WTC11 (cell line): ENCODE results near the gene CPEB3. TPM values are rescaled to one million over a fixed set of nuclear protein-coding genes. Genes with fewer than 3 reads are reported as not detected.
A peak's percentile ranks its signal among the peaks of the same experiment; 100 is the strongest.

Source experiments
- ATAC-seq: fragments of 200-7000 bp; cut with Tn5 transposase; 2 replicates; pipeline ENCODE4 v1.10.0; 2021; ENCODE audit warnings: mild to moderate bottlenecking, moderate library complexity
- CTCF ChIA-PET: fragments of 300-600 bp; sonication (Branson Sonifier 250); formaldehyde crosslinking; loops from one replicate; lab custom pipeline; 2021; ENCODE audit warnings: antibody characterized with exemption; lab: Charles Lee
- POLR2A ChIA-PET: fragments of 350-600 bp; sonication (Branson Sonifier 250); formaldehyde crosslinking; loops from one replicate; lab custom pipeline; 2021; ENCODE audit warnings: antibody characterized with exemption; lab: Charles Lee
- DNase-seq: peaks from one replicate; pipeline ENCODE4 v3.0.0; 2021; ENCODE audit warnings: low spot score
- H3K27ac Mint-ChIP-seq: 2 replicates; pipeline ENCODE4 v1.8.0; 2021; ENCODE audit warnings: mixed read lengths
- H3K27me3 Mint-ChIP-seq: 2 replicates; pipeline ENCODE4 v1.8.0; 2021; ENCODE audit warnings: low read depth, mild to moderate bottlenecking, moderate library complexity, mixed read lengths
- H3K36me3 Mint-ChIP-seq: 2 replicates; pipeline ENCODE4 v1.8.0; 2021; ENCODE audit warnings: mixed read lengths
- H3K4me1 Mint-ChIP-seq: 2 replicates; pipeline ENCODE4 v1.8.0; 2022; ENCODE audit warnings: mixed read lengths
- H3K4me3 Mint-ChIP-seq: 2 replicates; pipeline ENCODE4 v1.8.0; 2021; ENCODE audit warnings: mild to moderate bottlenecking, moderate library complexity, mixed read lengths
- H3K9me3 Mint-ChIP-seq: 2 replicates; pipeline ENCODE4 v1.8.0; 2021; ENCODE audit warnings: mixed read lengths
- CBFB ChIP-seq: sonication (generic); formaldehyde crosslinking; IDR thresholded peaks from 2 replicates; pipeline ENCODE4 v1.8.1; 2022; ENCODE audit warnings: mild to moderate bottlenecking, low read depth, missing genetic modification reagents
- FOXJ3 ChIP-seq: sonication (generic); formaldehyde crosslinking; IDR thresholded peaks from 2 replicates; pipeline ENCODE4 v1.9.0; 2021; ENCODE audit warnings: missing genetic modification reagents, mild to moderate bottlenecking, borderline replicate concordance
- FOXK1 ChIP-seq: sonication (generic); formaldehyde crosslinking; IDR thresholded peaks from 2 replicates; pipeline ENCODE4 v1.8.0; 2022; ENCODE audit warnings: mild to moderate bottlenecking, moderate library complexity, missing genetic modification reagents
- GRHL2 ChIP-seq: fragments of 250-450 bp; sonication (Bioruptor Pico); IDR thresholded peaks from 2 replicates; pipeline ENCODE4 v1.8.0; 2022; ENCODE audit warnings: mild to moderate bottlenecking, moderate library complexity; ENCODE audit not compliant: insufficient replicate concordance, severe bottlenecking
- GTF2I ChIP-seq: fragments of 250-450 bp; sonication (Bioruptor Pico); conservative IDR thresholded peaks from 2 replicates; pipeline ENCODE4 v1.4.0; 2021; ENCODE audit warnings: mild to moderate bottlenecking
- IRF2 ChIP-seq: sonication (generic); formaldehyde crosslinking; IDR thresholded peaks from 2 replicates; pipeline ENCODE4 v1.8.0; 2022; ENCODE audit warnings: low read depth, missing genetic modification reagents, borderline replicate concordance
- NFYB ChIP-seq: sonication (generic); formaldehyde crosslinking; conservative IDR thresholded peaks from 2 replicates; pipeline ENCODE4 v1.8.0; 2022; ENCODE audit warnings: low read depth, missing genetic modification reagents
- SMAD4 ChIP-seq: sonication (generic); formaldehyde crosslinking; IDR thresholded peaks from 2 replicates; pipeline ENCODE4 v1.8.0; 2022; ENCODE audit warnings: mild to moderate bottlenecking, missing genetic modification reagents
- SP1 ChIP-seq: sonication (generic); formaldehyde crosslinking; conservative IDR thresholded peaks from 2 replicates; pipeline ENCODE4 v1.8.1; 2022; ENCODE audit warnings: missing genetic modification reagents
- ZNF121 ChIP-seq: sonication (generic); formaldehyde crosslinking; IDR thresholded peaks from 2 replicates; pipeline ENCODE4 v1.8.0; 2023; ENCODE audit warnings: missing genetic modification reagents
- ZNF263 ChIP-seq: sonication (generic); formaldehyde crosslinking; IDR thresholded peaks from 2 replicates; pipeline ENCODE4 v1.8.1; 2022; ENCODE audit warnings: low read depth, mild to moderate bottlenecking, moderate library complexity, missing genetic modification reagents
- ZNF416 ChIP-seq: fragments of 250-450 bp; sonication (Bioruptor Pico); IDR thresholded peaks from 2 replicates; pipeline ENCODE4 v1.9.0; 2021; ENCODE audit warnings: mild to moderate bottlenecking, inconsistent platforms
- total RNA-seq: library from RNA; stranded (reverse); gene quantifications from 3 replicates; pipeline ENCODE4 v1.2.3, GENCODE V29; 2021
- TF ChIP-seq, protein P1 (sequence below): sonication (generic); formaldehyde crosslinking; conservative IDR thresholded peaks from 2 replicates; pipeline ENCODE4 v1.8.1; 2023; ENCODE audit warnings: mild to moderate bottlenecking, low read depth, missing genetic modification reagents, moderate library complexity
- TF ChIP-seq, protein P2 (sequence below): sonication (generic); formaldehyde crosslinking; IDR thresholded peaks from 2 replicates; pipeline ENCODE4 v1.8.1; 2022; ENCODE audit warnings: low read depth, missing genetic modification reagents, borderline replicate concordance
- TF ChIP-seq, protein P3 (sequence below): sonication (generic); formaldehyde crosslinking; IDR thresholded peaks from 2 replicates; pipeline ENCODE4 v1.8.0; 2023; ENCODE audit warnings: missing genetic modification reagents
- TF ChIP-seq, protein P4 (sequence below): fragments of 250-450 bp; sonication (Bioruptor Pico); IDR thresholded peaks from 2 replicates; pipeline ENCODE4 v1.9.0; 2021; ENCODE audit warnings: mild to moderate bottlenecking
- TF ChIP-seq, protein P5 (sequence below): fragments of 250-450 bp; sonication (Bioruptor Pico); IDR thresholded peaks from 2 replicates; pipeline ENCODE4 v1.8.0; 2021; ENCODE audit warnings: mild to moderate bottlenecking
- TF ChIP-seq, protein P6 (sequence below): fragments of 250-450 bp; sonication (Bioruptor Pico); IDR thresholded peaks from 2 replicates; pipeline ENCODE4 v2.1.2; 2022; ENCODE audit warnings: mild to moderate bottlenecking, moderate library complexity

Gene CPEB3
- total RNA-seq, 1 experiment from 2014 or later = 2.4 TPM

DNA sequence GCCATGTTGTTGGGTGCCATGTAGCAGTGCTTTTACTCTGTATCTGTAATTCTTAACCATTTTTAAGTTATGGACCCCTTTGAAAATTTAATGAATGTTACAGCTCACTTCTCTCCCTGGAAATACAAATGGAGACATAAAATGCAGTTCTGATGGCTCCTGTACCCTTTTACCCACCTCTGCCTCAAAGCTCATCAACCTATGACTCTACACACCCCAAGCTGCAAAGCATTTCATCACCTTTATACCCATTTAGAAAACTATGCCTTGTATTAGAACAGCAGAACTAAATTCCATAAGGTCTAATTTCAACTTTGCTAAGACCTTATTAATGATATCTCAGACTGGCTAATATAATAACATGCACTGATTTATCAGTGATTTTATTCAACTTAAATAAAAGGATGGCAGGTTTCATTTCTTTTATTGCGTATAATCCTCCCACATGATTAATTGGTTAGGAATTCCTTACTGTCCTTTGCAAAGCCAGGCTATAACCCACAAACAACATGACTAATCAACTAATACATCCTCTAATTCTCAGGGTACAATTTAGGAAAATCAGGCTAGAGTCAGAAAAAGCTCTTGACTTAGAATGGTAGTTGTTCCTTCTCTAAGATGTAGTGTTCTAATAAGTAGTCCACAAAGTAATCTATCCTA, 68.1 kb downstream of the CPEB3 start:
- no peaks in the 10 kb centered on the region for H3K9me3 Mint-ChIP-seq

More for the DNA sequence above, 68.1 kb downstream of the CPEB3 start:
- Mint-ChIP-seq H3K27ac (0 out of 2 replicates have a peak overlapping the region, but pooled peaks have one; percentile 7), H3K4me1 (peaks cover 18% of the 10 kb centered on the region), H3K27me3 (no peaks in the 10 kb centered on the region), H3K36me3 (no peaks in the 10 kb centered on the region), H3K4me3 (no peak overlapping the region)
- DNase-seq (no peak), ATAC-seq (no peak)
- POLR2A ChIA-PET = interaction anchor here (0.6 to 0.7 kb wide), 2 partner anchors 353 to 885 kb away, joined by 3 to 6 read pairs; no protein-coding TSS in a partner anchor
- CTCF ChIA-PET = interaction anchor here (0.6 to 1.4 kb wide), 5 partner anchors 68 to 592 kb away, joined by 3 to 6 read pairs (median 3); partner anchors contain the start of genes CPEB3 and MARCHF5
- TF ChIP-seq, protein P1, sequence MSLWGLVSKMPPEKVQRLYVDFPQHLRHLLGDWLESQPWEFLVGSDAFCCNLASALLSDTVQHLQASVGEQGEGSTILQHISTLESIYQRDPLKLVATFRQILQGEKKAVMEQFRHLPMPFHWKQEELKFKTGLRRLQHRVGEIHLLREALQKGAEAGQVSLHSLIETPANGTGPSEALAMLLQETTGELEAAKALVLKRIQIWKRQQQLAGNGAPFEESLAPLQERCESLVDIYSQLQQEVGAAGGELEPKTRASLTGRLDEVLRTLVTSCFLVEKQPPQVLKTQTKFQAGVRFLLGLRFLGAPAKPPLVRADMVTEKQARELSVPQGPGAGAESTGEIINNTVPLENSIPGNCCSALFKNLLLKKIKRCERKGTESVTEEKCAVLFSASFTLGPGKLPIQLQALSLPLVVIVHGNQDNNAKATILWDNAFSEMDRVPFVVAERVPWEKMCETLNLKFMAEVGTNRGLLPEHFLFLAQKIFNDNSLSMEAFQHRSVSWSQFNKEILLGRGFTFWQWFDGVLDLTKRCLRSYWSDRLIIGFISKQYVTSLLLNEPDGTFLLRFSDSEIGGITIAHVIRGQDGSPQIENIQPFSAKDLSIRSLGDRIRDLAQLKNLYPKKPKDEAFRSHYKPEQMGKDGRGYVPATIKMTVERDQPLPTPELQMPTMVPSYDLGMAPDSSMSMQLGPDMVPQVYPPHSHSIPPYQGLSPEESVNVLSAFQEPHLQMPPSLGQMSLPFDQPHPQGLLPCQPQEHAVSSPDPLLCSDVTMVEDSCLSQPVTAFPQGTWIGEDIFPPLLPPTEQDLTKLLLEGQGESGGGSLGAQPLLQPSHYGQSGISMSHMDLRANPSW (CRISPR knock-in tag) = no peak
- TF ChIP-seq, protein P2, sequence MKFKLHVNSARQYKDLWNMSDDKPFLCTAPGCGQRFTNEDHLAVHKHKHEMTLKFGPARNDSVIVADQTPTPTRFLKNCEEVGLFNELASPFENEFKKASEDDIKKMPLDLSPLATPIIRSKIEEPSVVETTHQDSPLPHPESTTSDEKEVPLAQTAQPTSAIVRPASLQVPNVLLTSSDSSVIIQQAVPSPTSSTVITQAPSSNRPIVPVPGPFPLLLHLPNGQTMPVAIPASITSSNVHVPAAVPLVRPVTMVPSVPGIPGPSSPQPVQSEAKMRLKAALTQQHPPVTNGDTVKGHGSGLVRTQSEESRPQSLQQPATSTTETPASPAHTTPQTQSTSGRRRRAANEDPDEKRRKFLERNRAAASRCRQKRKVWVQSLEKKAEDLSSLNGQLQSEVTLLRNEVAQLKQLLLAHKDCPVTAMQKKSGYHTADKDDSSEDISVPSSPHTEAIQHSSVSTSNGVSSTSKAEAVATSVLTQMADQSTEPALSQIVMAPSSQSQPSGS (CRISPR knock-in tag) = no peak
- no peak for TF ChIP-seq FOXK1 (CRISPR knock-in tag)
- TF ChIP-seq, protein P3, sequence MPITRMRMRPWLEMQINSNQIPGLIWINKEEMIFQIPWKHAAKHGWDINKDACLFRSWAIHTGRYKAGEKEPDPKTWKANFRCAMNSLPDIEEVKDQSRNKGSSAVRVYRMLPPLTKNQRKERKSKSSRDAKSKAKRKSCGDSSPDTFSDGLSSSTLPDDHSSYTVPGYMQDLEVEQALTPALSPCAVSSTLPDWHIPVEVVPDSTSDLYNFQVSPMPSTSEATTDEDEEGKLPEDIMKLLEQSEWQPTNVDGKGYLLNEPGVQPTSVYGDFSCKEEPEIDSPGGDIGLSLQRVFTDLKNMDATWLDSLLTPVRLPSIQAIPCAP (CRISPR knock-in tag) = no peak
- no peak for TF ChIP-seq GRHL2 (CRISPR knock-in tag)
- no peak for TF ChIP-seq GTF2I
- TF ChIP-seq, protein P4, sequence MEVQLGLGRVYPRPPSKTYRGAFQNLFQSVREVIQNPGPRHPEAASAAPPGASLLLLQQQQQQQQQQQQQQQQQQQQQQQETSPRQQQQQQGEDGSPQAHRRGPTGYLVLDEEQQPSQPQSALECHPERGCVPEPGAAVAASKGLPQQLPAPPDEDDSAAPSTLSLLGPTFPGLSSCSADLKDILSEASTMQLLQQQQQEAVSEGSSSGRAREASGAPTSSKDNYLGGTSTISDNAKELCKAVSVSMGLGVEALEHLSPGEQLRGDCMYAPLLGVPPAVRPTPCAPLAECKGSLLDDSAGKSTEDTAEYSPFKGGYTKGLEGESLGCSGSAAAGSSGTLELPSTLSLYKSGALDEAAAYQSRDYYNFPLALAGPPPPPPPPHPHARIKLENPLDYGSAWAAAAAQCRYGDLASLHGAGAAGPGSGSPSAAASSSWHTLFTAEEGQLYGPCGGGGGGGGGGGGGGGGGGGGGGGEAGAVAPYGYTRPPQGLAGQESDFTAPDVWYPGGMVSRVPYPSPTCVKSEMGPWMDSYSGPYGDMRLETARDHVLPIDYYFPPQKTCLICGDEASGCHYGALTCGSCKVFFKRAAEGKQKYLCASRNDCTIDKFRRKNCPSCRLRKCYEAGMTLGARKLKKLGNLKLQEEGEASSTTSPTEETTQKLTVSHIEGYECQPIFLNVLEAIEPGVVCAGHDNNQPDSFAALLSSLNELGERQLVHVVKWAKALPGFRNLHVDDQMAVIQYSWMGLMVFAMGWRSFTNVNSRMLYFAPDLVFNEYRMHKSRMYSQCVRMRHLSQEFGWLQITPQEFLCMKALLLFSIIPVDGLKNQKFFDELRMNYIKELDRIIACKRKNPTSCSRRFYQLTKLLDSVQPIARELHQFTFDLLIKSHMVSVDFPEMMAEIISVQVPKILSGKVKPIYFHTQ = no peak
- no peak for TF ChIP-seq ZNF416 (CRISPR knock-in tag)
- TF ChIP-seq, protein P5, sequence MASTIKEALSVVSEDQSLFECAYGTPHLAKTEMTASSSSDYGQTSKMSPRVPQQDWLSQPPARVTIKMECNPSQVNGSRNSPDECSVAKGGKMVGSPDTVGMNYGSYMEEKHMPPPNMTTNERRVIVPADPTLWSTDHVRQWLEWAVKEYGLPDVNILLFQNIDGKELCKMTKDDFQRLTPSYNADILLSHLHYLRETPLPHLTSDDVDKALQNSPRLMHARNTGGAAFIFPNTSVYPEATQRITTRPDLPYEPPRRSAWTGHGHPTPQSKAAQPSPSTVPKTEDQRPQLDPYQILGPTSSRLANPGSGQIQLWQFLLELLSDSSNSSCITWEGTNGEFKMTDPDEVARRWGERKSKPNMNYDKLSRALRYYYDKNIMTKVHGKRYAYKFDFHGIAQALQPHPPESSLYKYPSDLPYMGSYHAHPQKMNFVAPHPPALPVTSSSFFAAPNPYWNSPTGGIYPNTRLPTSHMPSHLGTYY (CRISPR knock-in tag) = no peak
- TF ChIP-seq, protein P6, sequence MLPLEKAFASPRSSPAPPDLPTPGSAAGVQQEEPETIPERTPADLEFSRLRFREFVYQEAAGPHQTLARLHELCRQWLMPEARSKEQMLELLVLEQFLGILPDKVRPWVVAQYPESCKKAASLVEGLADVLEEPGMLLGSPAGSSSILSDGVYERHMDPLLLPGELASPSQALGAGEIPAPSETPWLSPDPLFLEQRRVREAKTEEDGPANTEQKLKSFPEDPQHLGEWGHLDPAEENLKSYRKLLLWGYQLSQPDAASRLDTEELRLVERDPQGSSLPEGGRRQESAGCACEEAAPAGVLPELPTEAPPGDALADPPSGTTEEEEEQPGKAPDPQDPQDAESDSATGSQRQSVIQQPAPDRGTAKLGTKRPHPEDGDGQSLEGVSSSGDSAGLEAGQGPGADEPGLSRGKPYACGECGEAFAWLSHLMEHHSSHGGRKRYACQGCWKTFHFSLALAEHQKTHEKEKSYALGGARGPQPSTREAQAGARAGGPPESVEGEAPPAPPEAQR (CRISPR knock-in tag) = no peak
- TF ChIP-seq SMAD4 = no peak
- TF ChIP-seq ZNF121 (CRISPR knock-in tag) = no peak
- no peak for TF ChIP-seq IRF2 (CRISPR knock-in tag)
- no peak for TF ChIP-seq ZNF263 (CRISPR knock-in tag)
- TF ChIP-seq CBFB (CRISPR knock-in tag) = no peak
- no peak for TF ChIP-seq SP1 (CRISPR knock-in tag)
- TF ChIP-seq FOXJ3 = no peak
- no peak for TF ChIP-seq NFYB (CRISPR knock-in tag)
